ENCODE measurements around the gene MAST3. TPM values are rescaled to one million over a fixed set of nuclear protein-coding genes. Genes with fewer than 3 reads are reported as not detected.

Gene MAST3
- total and polyA plus RNA-seq, 2 donors: 3.5 to 7.0 TPM

GRCh38 chr19:18123819-18124218 lies 26.2 kb downstream of the MAST3 start:
- WGBS: 85% methylated on average over 26 of the region's 26 CpGs
- no peak for DNase-seq (ENCODE audit: extremely low spot score)
- no peak overlapping the region for H3K27ac ChIP-seq (ENCODE audit: low read depth)
- H3K4me1 ChIP-seq (ENCODE audit: insufficient read depth): no peaks in the 10 kb centered on the region
- no peaks in the 10 kb centered on the region for H3K36me3 ChIP-seq (ENCODE audit: insufficient read depth)
- no peak overlapping the region for H3K4me3 ChIP-seq (ENCODE audit: low read depth, low read length)

- 93% methylated on average over 2 of the region's 2 CpGs for WGBS
- Histone ChIP-seq H3K36me3 (ENCODE audit: insufficient read depth) (no peaks in the 10 kb centered on the region), H3K4me1 (ENCODE audit: insufficient read depth) (no peaks in the 10 kb centered on the region), H3K27ac (ENCODE audit: low read depth) (no peak overlapping the region), H3K4me3 (ENCODE audit: low read depth, low read length) (no peak overlapping the region)
- DNase-seq (ENCODE audit: extremely low spot score): no peak
These were observed 28.5 kb downstream of the MAST3 start for GRCh38 chr19:18126097-18126496.

DNA sequence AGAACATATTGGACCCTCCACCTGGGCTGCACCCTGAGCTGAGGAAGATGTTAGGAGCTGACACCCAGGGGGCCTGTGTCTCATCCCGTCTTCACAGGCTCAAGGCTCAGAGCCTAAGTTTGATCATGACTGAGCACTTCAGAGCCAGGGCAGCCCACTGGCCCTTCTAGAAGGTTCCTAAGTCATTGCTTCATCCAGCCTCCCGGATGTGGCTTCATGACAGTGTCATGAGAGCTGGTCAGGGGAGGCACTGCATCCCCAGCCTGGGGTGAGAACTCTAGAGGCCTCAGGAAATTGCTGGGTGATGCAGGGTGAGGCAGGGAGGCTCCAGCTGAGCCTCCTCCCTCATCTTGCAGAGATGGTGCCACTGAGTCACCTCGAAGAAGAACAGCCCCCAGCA lies 30.5 kb downstream of the MAST3 start:
- DNase-seq (ENCODE audit: extremely low spot score): no peak
- no peaks in the 10 kb centered on the region for H3K36me3 ChIP-seq (ENCODE audit: insufficient read depth)
- WGBS: 87% methylated on average over 3 of the region's 3 CpGs

GRCh38 chr19:18128805-18129204 lies 31.2 kb downstream of the MAST3 start:
- Histone ChIP-seq H3K36me3 (ENCODE audit: insufficient read depth) (no peaks in the 10 kb centered on the region), H3K4me3 (ENCODE audit: low read depth, low read length) (no peak overlapping the region), H3K27ac (ENCODE audit: low read depth) (no peak overlapping the region), H3K4me1 (ENCODE audit: insufficient read depth) (no peaks in the 10 kb centered on the region)
- DNase-seq (ENCODE audit: extremely low spot score): no peak
- 95% methylated on average over 12 of the region's 12 CpGs for WGBS

More for the DNA sequence above, 30.5 kb downstream of the MAST3 start:
- Histone ChIP-seq H3K4me3 (ENCODE audit: low read depth, low read length) (no peak overlapping the region), H3K4me1 (ENCODE audit: insufficient read depth) (no peaks in the 10 kb centered on the region), H3K27ac (ENCODE audit: low read depth) (no peak overlapping the region)

- Histone ChIP-seq H3K4me1 (ENCODE audit: insufficient read depth) (no peaks in the 10 kb centered on the region), H3K27ac (ENCODE audit: low read depth) (no peak overlapping the region), H3K36me3 (ENCODE audit: insufficient read depth) (no peaks in the 10 kb centered on the region), H3K4me3 (ENCODE audit: low read depth, low read length) (no peak overlapping the region)
- DNase-seq (ENCODE audit: extremely low spot score): no peak
- WGBS: 96% methylated on average over 21 of the region's 21 CpGs
These were observed 33.1 kb downstream of the MAST3 start for GRCh38 chr19:18130523-18131242.

GRCh38 chr19:18131841-18132596 lies 34.4 kb downstream of the MAST3 start:
- 81% methylated on average over 31 of the region's 31 CpGs for WGBS
- no peaks in the 10 kb centered on the region for H3K36me3 ChIP-seq (ENCODE audit: insufficient read depth)
- no peaks in the 10 kb centered on the region for H3K4me1 ChIP-seq (ENCODE audit: insufficient read depth)
- no peak overlapping the region for H3K4me3 ChIP-seq (ENCODE audit: low read depth, low read length)
- DNase-seq (ENCODE audit: extremely low spot score): no peak
- no peak overlapping the region for H3K27ac ChIP-seq (ENCODE audit: low read depth)

GRCh38 chr19:18135712-18136584 lies 38.4 kb downstream of the MAST3 start:
- 95% methylated on average over 18 of the region's 18 CpGs for WGBS

GRCh38 chr19:18137242-18137641 lies 39.7 kb downstream of the MAST3 start:
- WGBS: 86% methylated on average over 11 of the region's 11 CpGs
- peaks cover 4% of the 10 kb centered on the region for H3K36me3 ChIP-seq (ENCODE audit: insufficient read depth)
- no peak for DNase-seq (ENCODE audit: extremely low spot score)
- no peak overlapping the region for H3K27ac ChIP-seq (ENCODE audit: low read depth)
- no peaks in the 10 kb centered on the region for H3K4me1 ChIP-seq (ENCODE audit: insufficient read depth)
- no peak overlapping the region for H3K4me3 ChIP-seq (ENCODE audit: low read depth, low read length)

More at GRCh38 chr19:18135712-18136584, 38.4 kb downstream of the MAST3 start:
- H3K27ac ChIP-seq (ENCODE audit: low read depth): no peak overlapping the region
- no peaks in the 10 kb centered on the region for H3K4me1 ChIP-seq (ENCODE audit: insufficient read depth)
- no peak overlapping the region for H3K4me3 ChIP-seq (ENCODE audit: low read depth, low read length)
- DNase-seq (ENCODE audit: extremely low spot score): no peak
- peaks cover 4% of the 10 kb centered on the region for H3K36me3 ChIP-seq (ENCODE audit: insufficient read depth)

DNA sequence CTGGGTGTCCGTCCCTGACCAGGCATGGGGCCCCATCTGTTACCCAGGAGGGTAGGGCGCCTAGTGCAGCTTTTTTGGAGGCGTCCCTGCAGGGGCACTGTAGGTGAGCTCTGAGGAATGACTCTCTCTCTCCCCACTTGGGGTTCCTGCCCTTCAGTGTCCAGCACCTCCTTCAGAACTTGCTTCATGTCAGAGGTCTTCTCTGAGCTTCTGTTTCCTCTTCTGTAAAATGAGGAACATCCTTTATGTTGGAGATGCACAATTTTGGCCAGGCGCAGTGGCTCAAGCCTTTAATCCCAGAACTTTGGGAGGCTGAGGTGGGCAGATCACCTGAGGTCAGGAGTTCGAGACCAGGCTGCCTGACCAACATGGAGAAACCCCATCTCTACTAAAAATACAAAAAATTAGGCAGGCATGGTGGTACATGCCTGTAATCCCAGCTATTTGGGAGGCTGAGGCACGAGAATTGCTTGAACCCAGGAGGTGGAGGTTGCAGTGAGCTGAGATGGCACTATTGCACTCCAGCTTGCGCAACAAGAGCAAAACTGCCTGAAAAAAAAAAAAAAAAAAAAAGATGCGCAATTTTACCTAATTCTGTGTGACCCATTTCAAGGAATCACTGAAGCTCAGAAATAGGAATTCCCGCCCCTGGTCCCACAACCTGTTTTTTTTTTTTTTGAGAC lies 40.2 kb downstream of the MAST3 start:
- Histone ChIP-seq H3K4me1 (ENCODE audit: insufficient read depth) (no peaks in the 10 kb centered on the region), H3K27ac (ENCODE audit: low read depth) (no peak overlapping the region), H3K36me3 (ENCODE audit: insufficient read depth) (peaks cover 4% of the 10 kb centered on the region), H3K4me3 (ENCODE audit: low read depth, low read length) (no peak overlapping the region)
- WGBS: 93% methylated on average over 9 of the region's 9 CpGs
- no peak for DNase-seq (ENCODE audit: extremely low spot score)

- Histone ChIP-seq H3K4me1 (ENCODE audit: insufficient read depth) (no peaks in the 10 kb centered on the region), H3K4me3 (ENCODE audit: low read depth, low read length) (no peak overlapping the region), H3K27ac (ENCODE audit: low read depth) (no peak overlapping the region), H3K36me3 (ENCODE audit: insufficient read depth) (peaks cover 4% of the 10 kb centered on the region)
- WGBS: 99% methylated on average over 1 of the region's 1 CpG
- no peak for DNase-seq (ENCODE audit: extremely low spot score)
These were observed 42.9 kb downstream of the MAST3 start for GRCh38 chr19:18140473-18140872.

DNA sequence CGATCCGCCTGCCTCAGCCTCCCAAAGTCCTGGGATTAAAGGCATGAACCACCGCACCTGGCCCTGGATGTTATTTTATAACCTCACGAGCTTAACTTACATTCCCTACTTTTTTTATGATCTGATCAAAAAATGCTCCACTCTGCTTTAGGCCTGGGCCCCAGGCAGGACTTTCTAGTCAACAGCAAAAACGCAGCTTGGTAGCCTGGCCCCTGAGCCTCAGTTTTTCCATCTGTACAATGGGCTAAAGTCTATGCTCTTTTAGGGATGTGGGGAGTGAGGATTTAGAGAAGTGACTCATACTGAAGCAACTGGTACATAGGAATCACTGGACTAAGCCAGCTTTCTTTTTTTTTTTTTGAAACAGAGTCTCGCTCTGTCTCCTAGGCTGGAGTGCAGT lies 43.5 kb downstream of the MAST3 start:
- no peaks in the 10 kb centered on the region for H3K4me1 ChIP-seq (ENCODE audit: insufficient read depth)
- peaks cover 4% of the 10 kb centered on the region for H3K36me3 ChIP-seq (ENCODE audit: insufficient read depth)
- WGBS: 93% methylated on average over 6 of the region's 6 CpGs
- no peak for DNase-seq (ENCODE audit: extremely low spot score)
- no peak overlapping the region for H3K4me3 ChIP-seq (ENCODE audit: low read depth, low read length)
- no peak overlapping the region for H3K27ac ChIP-seq (ENCODE audit: low read depth)

- peaks cover 2% of the 10 kb centered on the region for H3K36me3 ChIP-seq (ENCODE audit: insufficient read depth)
These were observed 46.3 kb downstream of the MAST3 start for GRCh38 chr19:18143902-18144301.

GRCh38 chr19:18144361-18144760 lies 46.8 kb downstream of the MAST3 start:
- no peaks in the 10 kb centered on the region for H3K36me3 ChIP-seq (ENCODE audit: insufficient read depth)
- no peak for DNase-seq (ENCODE audit: extremely low spot score)
- no peak overlapping the region for H3K27ac ChIP-seq (ENCODE audit: low read depth)
- 92% methylated on average over 16 of the region's 16 CpGs for WGBS
- no peak overlapping the region for H3K4me3 ChIP-seq (ENCODE audit: low read depth, low read length)
- H3K4me1 ChIP-seq (ENCODE audit: insufficient read depth): no peaks in the 10 kb centered on the region

More at GRCh38 chr19:18143902-18144301, 46.3 kb downstream of the MAST3 start:
- H3K4me1 ChIP-seq (ENCODE audit: insufficient read depth): no peaks in the 10 kb centered on the region
- 95% methylated on average over 3 of the region's 3 CpGs for WGBS
- no peak overlapping the region for H3K4me3 ChIP-seq (ENCODE audit: low read depth, low read length)
- DNase-seq (ENCODE audit: extremely low spot score): no peak
- H3K27ac ChIP-seq (ENCODE audit: low read depth): no peak overlapping the region
